NCI-H1436 treated with DMSO at 0.1 percent for 48 hours (cell line): ENCODE measurements around the gene PYDC1.
"Not testable (repeated sequence)": the region's sequence is repeated elsewhere in the genome, so short reads cannot be mapped to it uniquely, and the experiment has no call there.

Experiments
- DNase-seq: peaks from one replicate; lab custom pipeline; 2025; lab: John Stamatoyannopoulos, UW

Gene PYDC1

GRCh38 chr16:31216422-31217135, at the start of gene PYDC1:
TSS of gene PYDC1 (minus strand) at chr16:31217135. CDS start at chr16:31217028, 107 bp downstream.
- no peak for DNase-seq

DNA sequence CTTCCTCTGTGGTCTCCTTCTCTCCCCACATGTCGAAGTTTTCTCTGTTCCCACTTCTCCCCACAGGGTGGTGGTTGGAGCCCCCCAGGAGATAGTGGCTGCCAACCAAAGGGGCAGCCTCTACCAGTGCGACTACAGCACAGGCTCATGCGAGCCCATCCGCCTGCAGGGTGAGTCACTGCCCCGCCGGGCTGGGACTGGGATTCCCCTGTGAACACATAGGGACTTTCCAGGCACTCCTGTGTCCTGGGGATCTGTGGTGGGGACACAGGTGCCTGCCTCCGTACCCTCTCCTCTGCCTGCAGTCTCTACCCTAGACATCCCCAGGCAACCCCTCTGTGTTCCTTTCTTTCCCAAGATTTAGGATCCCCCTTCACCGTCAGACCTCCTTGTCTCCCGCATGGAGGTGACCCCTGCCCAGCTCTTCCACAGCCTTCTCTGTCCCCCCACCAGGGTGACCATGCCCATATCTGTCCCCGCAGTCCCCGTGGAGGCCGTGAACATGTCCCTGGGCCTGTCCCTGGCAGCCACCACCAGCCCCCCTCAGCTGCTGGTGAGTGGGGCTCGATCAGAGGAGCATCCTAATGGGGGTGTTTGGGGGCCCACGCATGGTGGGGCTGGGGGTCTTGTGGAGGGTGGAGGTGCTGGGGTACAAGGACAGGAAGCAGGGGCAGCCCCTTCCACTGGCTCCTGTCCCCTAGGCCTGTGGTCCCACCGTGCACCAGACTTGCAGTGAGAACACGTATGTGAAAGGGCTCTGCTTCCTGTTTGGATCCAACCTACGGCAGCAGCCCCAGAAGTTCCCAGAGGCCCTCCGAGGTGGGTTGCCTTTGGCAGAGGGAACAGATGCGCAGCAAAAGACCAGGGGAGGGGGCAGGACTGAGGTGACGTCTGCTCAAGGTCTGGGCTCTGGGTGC, 48.7 kb upstream of the PYDC1 start:
- no peak for DNase-seq

DNA sequence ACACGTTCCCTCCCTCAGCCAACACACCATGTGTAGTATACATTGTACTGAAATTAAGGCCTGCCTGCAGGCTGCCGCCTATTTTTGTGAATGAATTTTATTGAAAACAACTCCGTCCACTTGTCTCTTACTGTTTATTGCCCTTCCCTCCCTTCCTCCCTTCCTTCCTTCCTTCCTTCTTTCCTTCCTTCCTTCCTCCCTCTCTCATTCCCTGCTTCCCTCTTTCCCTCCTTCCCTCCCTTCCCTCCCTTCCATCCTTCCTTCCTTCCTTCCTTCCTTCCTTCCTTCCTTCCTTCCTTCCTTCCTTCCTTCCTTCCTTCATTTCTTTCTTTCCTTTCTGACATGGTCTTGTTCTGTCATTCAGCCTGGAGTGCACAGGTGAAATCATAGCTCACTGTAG, 45.1 kb upstream of the PYDC1 start:
- DNase-seq, result no peak

DNA sequence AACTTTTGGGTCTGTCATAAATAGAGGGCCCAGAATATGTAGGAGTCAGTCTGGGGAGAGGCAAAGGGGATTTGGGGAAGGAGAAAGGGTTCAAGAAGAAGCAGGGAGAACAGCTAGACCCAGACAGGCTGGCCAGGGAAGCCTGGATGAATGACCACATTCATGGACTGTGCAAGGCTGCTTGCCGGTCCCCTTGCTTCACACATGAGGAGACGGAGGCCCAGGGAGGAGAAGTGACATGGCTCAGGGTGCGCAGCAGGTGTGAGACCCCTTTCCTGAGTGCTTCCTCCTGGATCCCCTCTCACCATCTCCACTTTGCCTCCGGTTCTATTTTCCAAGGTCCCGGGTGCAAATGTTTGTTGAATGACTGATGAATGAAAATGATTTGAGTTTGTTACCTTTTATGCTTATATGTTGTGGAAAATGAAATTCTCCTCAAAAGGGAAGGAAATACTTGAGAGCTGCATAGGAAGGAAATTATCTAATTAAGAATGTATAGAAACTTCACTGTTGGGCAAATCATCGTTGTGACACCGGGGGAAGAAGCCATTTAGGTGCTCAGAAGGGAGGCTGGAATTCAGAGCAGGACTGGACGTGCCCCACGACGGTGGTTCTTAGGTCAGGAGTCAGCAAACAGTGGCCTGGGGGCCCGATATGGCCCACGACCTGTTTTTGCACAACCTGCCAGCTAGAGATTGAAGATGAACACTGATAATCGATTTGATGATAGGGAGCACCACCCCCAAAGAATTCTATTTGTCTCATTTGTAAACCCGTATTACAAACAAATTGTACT, 43.4 kb upstream of the PYDC1 start:
- DNase-seq, result no peak

GRCh38 chr16:31258366-31258765, 41.4 kb upstream of the PYDC1 start:
- no peak for DNase-seq

DNA sequence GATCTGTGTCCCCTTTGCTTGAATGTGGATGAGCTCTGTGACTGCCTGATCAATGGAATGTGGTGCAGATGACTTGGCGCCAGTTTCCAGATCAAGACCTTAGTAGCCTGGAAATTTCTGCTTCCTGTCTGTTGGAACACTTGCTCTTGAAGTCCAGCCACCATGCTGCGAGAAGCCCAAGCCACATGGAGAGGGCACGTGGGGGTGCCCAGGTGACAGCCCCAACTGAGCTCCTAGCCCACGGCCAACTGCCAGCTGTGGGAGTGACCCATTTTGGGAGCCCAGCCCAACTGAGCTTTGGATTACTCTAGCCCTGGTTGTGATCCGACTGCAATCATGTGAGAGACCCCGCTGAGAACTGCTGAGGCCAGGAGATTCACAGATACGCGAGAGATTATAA, 39.5 kb upstream of the PYDC1 start:
- no peak for DNase-seq

- no peak for DNase-seq
Measured at GRCh38 chr16:31253642-31254045, 36.7 kb upstream of the PYDC1 start.

GRCh38 chr16:31251435-31251834, 34.5 kb upstream of the PYDC1 start:
- DNase-seq, result no peak

- no peak for DNase-seq
Measured at GRCh38 chr16:31250782-31251384, 33.9 kb upstream of the PYDC1 start.

DNA sequence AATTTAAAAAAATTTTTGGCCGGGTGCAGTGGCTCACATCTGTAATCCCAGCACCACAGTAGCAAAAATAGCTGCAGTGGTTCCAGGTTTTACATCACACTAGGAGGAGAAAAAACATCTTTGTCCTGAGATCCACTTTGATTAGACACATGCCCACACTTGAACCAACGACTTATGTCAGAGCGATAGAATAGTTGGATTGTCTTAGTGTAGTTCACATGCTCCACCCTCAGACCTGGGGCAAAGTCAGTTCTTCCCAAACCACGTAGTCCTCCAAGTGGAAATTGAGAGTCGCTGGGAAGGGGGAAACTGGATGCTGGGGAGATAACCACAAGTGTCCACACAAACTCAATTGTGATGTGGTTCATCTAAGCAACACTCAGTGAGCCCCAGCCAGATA, 31.4 kb upstream of the PYDC1 start:
- DNase-seq, result no peak

- no peak for DNase-seq
Measured at GRCh38 chr16:31246296-31246695, 29.4 kb upstream of the PYDC1 start.

DNA sequence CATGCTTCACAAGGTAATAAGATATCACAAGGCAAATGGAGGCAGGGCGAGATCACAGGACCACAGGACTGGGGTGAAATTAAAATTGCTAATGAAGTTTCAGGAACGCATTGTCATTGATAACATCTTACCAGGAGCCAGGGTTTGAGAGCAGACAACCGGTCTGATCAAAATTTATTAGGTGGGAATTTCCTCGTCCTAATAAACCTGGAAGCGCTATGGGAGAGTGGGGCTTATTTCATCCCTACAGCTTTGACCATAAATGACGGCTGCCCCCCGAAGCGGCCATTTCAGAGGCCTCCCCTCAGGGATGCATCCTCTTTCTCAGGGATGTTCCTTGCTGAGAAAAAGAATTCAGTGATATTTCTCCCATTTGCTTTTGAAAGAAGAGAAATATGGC, 28.7 kb upstream of the PYDC1 start:
- DNase-seq, result not testable (repeated sequence)

- DNase-seq, result no peak
Measured at GRCh38 chr16:31243734-31244670, 27.1 kb upstream of the PYDC1 start.

GRCh38 chr16:31242206-31242605, 25.3 kb upstream of the PYDC1 start:
- no peak for DNase-seq

DNA sequence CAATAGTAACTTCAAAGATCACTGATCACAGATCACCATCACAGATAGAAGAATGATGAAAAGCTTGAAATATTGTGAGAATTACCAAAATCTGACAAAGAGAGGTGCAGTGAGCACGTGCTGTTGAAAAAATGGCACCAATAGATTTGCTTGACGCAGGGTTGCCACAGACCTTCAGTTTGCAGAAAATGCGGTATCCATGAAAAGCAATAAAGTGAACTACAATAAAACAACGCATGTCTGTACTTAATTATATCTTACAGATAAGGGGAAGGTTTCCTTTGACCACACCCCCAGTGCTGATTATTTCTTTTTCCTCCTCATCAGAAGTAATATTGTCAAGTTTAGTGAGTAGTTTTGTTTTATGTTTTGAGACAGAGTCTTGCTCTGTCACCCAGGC, 21.1 kb upstream of the PYDC1 start:
- no peak for DNase-seq

DNA sequence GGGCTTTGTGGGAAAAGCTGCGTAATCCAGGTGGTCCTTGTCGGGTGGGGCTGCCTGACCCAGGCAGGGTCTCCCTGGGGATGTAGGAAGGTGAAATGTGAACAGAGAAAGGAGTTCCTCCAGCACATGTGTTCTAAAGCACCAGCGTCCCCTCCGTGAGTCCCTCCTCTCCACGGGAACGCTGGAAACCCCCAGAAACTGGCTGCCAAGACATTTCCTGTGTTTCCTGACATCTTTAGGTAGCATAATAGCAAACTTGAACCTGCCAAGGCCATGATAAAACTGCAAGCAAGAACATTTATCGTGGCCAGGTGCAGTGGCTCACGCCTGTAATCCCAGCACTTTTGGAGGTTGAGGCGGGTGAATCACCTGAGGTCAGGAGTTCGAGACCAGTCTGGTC, 12.6 kb upstream of the PYDC1 start:
- DNase-seq, result no peak

DNA sequence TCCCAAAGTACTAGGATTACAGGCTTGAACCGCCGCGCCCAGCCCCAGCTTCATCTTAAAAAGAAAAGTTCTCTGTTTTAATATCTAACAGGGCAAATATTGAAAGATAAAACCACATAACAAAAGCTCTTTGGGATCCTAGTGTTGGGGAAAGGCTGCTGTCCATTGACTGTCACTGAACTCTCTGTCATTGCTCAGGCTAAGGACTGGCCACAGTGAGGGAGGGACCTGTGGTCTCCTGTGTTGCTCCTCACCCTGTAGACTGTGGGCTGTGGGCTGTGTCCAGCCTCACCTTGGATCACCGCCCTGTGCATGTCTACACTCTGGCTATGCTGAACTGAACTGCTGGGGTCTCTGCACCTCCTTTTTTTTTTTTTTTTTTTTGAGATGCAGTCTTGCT, 11.3 kb upstream of the PYDC1 start:
- no peak for DNase-seq

DNA sequence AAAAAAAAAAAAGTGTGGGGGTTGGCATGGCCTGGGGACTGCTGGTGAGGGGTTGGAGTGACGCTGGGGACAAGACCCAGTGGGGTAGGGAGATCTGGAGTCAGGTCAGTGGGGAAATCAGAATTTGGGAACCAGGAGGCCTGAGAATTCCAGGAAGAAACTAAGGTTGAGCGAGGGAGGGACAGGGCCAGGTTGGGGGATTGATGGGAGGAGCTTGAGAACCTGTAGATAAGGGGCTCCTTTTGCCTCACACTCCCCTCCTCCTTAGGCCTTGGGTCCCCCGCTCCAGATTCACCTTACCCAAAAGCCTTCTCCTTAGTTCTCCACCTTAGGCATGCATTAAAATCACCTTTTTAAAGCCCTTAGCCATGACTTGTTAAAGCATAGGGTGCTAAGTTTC, 8.3 kb upstream of the PYDC1 start:
- DNase-seq, result no peak

GRCh38 chr16:31224092-31224955, 7.4 kb upstream of the PYDC1 start:
- no peak for DNase-seq

GRCh38 chr16:31223044-31223443, 6.1 kb upstream of the PYDC1 start:
- no peak for DNase-seq
